ENCODE results near the gene RBM22.

- TF ChIP-seq CTCF (IDR thresholded peaks at IDR 0.05; ENCODE audit: poor library complexity, severe bottlenecking) (no peak), RAD21 (conservative IDR thresholded peaks at IDR 0.05) (no peak), POLR2AphosphoS5 (IDR thresholded peaks at IDR 0.05) (no peak), EP300 (conservative IDR thresholded peaks at IDR 0.05; ENCODE audit: poor library complexity, severe bottlenecking) (no peak)
Measured at GRCh38 chr5:150648294-150649107, 52.4 kb downstream of the RBM22 start.

All from neural cell (in vitro differentiated cells).